IMR-90 (cell line): ENCODE results near the gene CLEC4A. TPM values are rescaled to one million over a fixed set of nuclear protein-coding genes. Genes with fewer than 3 reads are reported as not detected.

ENCODE experiments used
- ATAC-seq: fragments of 200-7000 bp; cut with Tn5 transposase; 2 replicates; pipeline ENCODE4 v1.9.1; 2020; ENCODE audit warnings: low read depth, mild to moderate bottlenecking, moderate library complexity
- BruUV-seq: library from RNA; stranded (reverse); fragments of 400-500 nt; replicated peaks from 2 replicates; lab custom pipeline; 2021; lab: Mats Ljungman, UMichigan
- CTCF ChIA-PET: fragments of 300-600 bp; formaldehyde crosslinking; extraction: SDS; loops from one replicate; lab custom pipeline; 2021; ENCODE audit warnings: antibody characterized with exemption; lab: Yijun Ruan, JAX
- POLR2A ChIA-PET: fragments of 300-600 bp; sonication (Branson Sonifier 250); formaldehyde crosslinking; loops from one replicate; lab custom pipeline; 2022; ENCODE audit warnings: antibody characterized with exemption; ENCODE audit not compliant: unreplicated experiment; lab: Charles Lee
- DNase-seq: peaks from one replicate; pipeline ENCODE4 v3.0.0; 2013
- H2AFZ ChIP-seq: replicated peaks from 2 replicates; pipeline ENCODE3; 2013; ENCODE audit warnings: low read length, mild to moderate bottlenecking; ENCODE audit not compliant: poor library complexity
- H2AK5ac ChIP-seq: 2 replicates; pipeline ENCODE4 v1.6.1; 2013; ENCODE audit warnings: low read depth, low read length, inconsistent platforms
- H2AK9ac ChIP-seq: replicated peaks from 2 replicates; pipeline ENCODE3; 2013; ENCODE audit warnings: mild to moderate bottlenecking, low read depth, low read length, moderate library complexity; ENCODE audit not compliant: poor library complexity
- H2BK120ac ChIP-seq: 2 replicates; pipeline ENCODE4 v1.6.1; 2013; ENCODE audit warnings: low read depth, low read length, inconsistent platforms
- H2BK15ac ChIP-seq: 3 replicates; pipeline ENCODE4 v1.6.1; 2013; ENCODE audit warnings: low read depth, low read length, inconsistent platforms
- H2BK20ac ChIP-seq: 2 replicates; pipeline ENCODE4 v1.6.1; 2013; ENCODE audit warnings: low read depth, mild to moderate bottlenecking, inconsistent platforms, low read length, moderate library complexity
- H2BK5ac ChIP-seq: 2 replicates; pipeline ENCODE4 v1.6.1; 2013; ENCODE audit warnings: mild to moderate bottlenecking, low read depth, low read length, inconsistent platforms; ENCODE audit not compliant: poor library complexity, severe bottlenecking
- H3K14ac ChIP-seq: replicated peaks from 2 replicates; pipeline ENCODE4 v1.6.1; 2013; ENCODE audit warnings: low read depth, low read length, inconsistent platforms
- H3K18ac ChIP-seq: 2 replicates; pipeline ENCODE4 v1.6.1; 2013; ENCODE audit warnings: low read depth, low read length, control low read depth
- H3K23ac ChIP-seq: 2 replicates; pipeline ENCODE4 v1.6.1; 2013; ENCODE audit warnings: low read depth, low read length, inconsistent platforms
- H3K27ac ChIP-seq: 2 replicates; pipeline ENCODE4 v1.5.1; 2013; ENCODE audit warnings: mild to moderate bottlenecking, control low read depth, low read length; ENCODE audit not compliant: insufficient read depth
- H3K27me3 ChIP-seq: 2 replicates; pipeline ENCODE4 v1.6.1; 2013; ENCODE audit warnings: low read length; ENCODE audit not compliant: control insufficient read depth, insufficient read depth
- H3K36me3 ChIP-seq: 2 replicates; pipeline ENCODE4 v1.6.1; 2013; ENCODE audit warnings: low read length, mixed read lengths; ENCODE audit not compliant: control insufficient read depth, insufficient read depth
- H3K4ac ChIP-seq: 2 replicates; pipeline ENCODE4 v1.6.1; 2013; ENCODE audit warnings: low read depth, low read length, inconsistent platforms
- H3K4me1 ChIP-seq: 2 replicates; pipeline ENCODE4 v1.6.1; 2013; ENCODE audit warnings: low read length, mixed read lengths; ENCODE audit not compliant: control insufficient read depth, insufficient read depth
- H3K4me2 ChIP-seq: 2 replicates; pipeline ENCODE4 v1.6.1; 2013; ENCODE audit warnings: low read depth, mild to moderate bottlenecking, control low read depth, low read length, moderate library complexity
- H3K4me3 ChIP-seq: 2 replicates; pipeline ENCODE4 v1.5.1; 2013; ENCODE audit warnings: low read depth, mild to moderate bottlenecking, control low read depth, low read length, moderate library complexity; ENCODE audit not compliant: insufficient read depth
- H3K56ac ChIP-seq: 2 replicates; pipeline ENCODE4 v1.6.1; 2013; ENCODE audit warnings: low read length, inconsistent platforms; ENCODE audit not compliant: insufficient read depth; ENCODE audit errors: extremely low read depth
- H3K79me1 ChIP-seq, 2 experiments: 2 replicates each; pipeline ENCODE4 v1.6.1; 2013; ENCODE audit warnings: low read length in 2 of 2, inconsistent platforms in 1 of 2, low read depth in 1 of 2
- H3K9ac ChIP-seq: 2 replicates; pipeline ENCODE4 v1.6.1; 2013; ENCODE audit warnings: low read depth, low read length, control low read depth
- H3K9me1 ChIP-seq: 2 replicates; pipeline ENCODE4 v1.6.1; 2013; ENCODE audit warnings: low read length, inconsistent platforms; ENCODE audit not compliant: insufficient read depth
- H3K9me3 ChIP-seq: 2 replicates; pipeline ENCODE4 v1.6.1; 2013; ENCODE audit warnings: low read length; ENCODE audit not compliant: control insufficient read depth, insufficient read depth
- H4K20me1 ChIP-seq: 2 replicates; pipeline ENCODE4 v1.6.1; 2013; ENCODE audit warnings: low read length, inconsistent platforms; ENCODE audit not compliant: insufficient read depth
- H4K5ac ChIP-seq: 2 replicates; pipeline ENCODE4 v1.6.1; 2013; ENCODE audit warnings: mild to moderate bottlenecking, low read depth, low read length, control low read depth
- H4K8ac ChIP-seq, 2 experiments: 2 replicates each; pipeline ENCODE4 v1.6.1; 2013; ENCODE audit warnings: low read depth in 2 of 2, low read length in 2 of 2, control low read depth in 1 of 2, inconsistent platforms in 1 of 2
- H4K91ac ChIP-seq: 2 replicates; pipeline ENCODE4 v1.6.1; 2013; ENCODE audit warnings: low read depth, low read length, inconsistent platforms; ENCODE audit not compliant: insufficient read depth
- BHLHE40 ChIP-seq: fragments of 150-350 bp; IDR thresholded peaks from 2 replicates; pipeline ENCODE4 v1.6.1; 2016; ENCODE audit warnings: mild to moderate bottlenecking, low read depth, low read length
- CEBPB ChIP-seq: IDR thresholded peaks from 2 replicates; pipeline ENCODE4 v1.6.1; 2012; ENCODE audit warnings: low read depth, low read length, improper control_type of control experiment
- CHD1 ChIP-seq: IDR thresholded peaks from 2 replicates; pipeline ENCODE4 v1.6.1; 2012; ENCODE audit warnings: low read depth, low read length, improper control_type of control experiment
- FOS ChIP-seq: fragments of 150-350 bp; IDR thresholded peaks from 2 replicates; pipeline ENCODE4 v1.6.1; 2016; ENCODE audit warnings: low read depth, low read length
- MAFK ChIP-seq: IDR thresholded peaks from 2 replicates; pipeline ENCODE4 v1.6.1; 2012; ENCODE audit warnings: low read depth, low read length, improper control_type of control experiment
- MAZ ChIP-seq: IDR thresholded peaks from 2 replicates; pipeline ENCODE4 v1.6.1; 2012; ENCODE audit warnings: low read depth, mild to moderate bottlenecking, low read length, improper control_type of control experiment, moderate library complexity, borderline replicate concordance
- MXI1 ChIP-seq: IDR thresholded peaks from 2 replicates; pipeline ENCODE4 v1.6.1; 2012; ENCODE audit warnings: low read depth, mild to moderate bottlenecking, low read length, moderate library complexity, borderline replicate concordance
- NFE2L2 ChIP-seq: fragments of 150-350 bp; IDR thresholded peaks from 2 replicates; pipeline ENCODE4 v1.6.1; 2016; ENCODE audit warnings: low read depth, mild to moderate bottlenecking, low read length
- POLR2A ChIP-seq: IDR thresholded peaks from 2 replicates; pipeline ENCODE4 v1.6.1; 2012; ENCODE audit warnings: mild to moderate bottlenecking, low read depth, low read length
- RAD21 ChIP-seq: IDR thresholded peaks from 2 replicates; pipeline ENCODE4 v1.6.1; 2012; ENCODE audit warnings: low read length, improper control_type of control experiment
- RCOR1 ChIP-seq: IDR thresholded peaks from 2 replicates; pipeline ENCODE4 v1.6.1; 2012; ENCODE audit warnings: mild to moderate bottlenecking, low read length, improper control_type of control experiment; ENCODE audit not compliant: insufficient replicate concordance
- RFX5 ChIP-seq: IDR thresholded peaks from 2 replicates; pipeline ENCODE4 v1.8.0; 2012; ENCODE audit warnings: low read depth, mild to moderate bottlenecking, low read length, moderate library complexity
- SMC3 ChIP-seq: fragments of 150-350 bp; IDR thresholded peaks from 2 replicates; pipeline ENCODE4 v1.6.1; 2016; ENCODE audit warnings: low read depth, mild to moderate bottlenecking, antibody characterized with exemption, low read length, moderate library complexity
- dilution Hi-C: fragments of 300-500 bp; cut with HindIII; formaldehyde crosslinking; loops from one replicate; pipeline ENCODE4 v1.14.3; 2018; ENCODE audit warnings: low sequenced_read_pairs; ENCODE audit not compliant: unreplicated experiment
- in situ Hi-C: fragments of 300-500 bp; cut with MboI; formaldehyde crosslinking; loops from 3 replicates; pipeline ENCODE4 v1.14.3; 2019; ENCODE audit warnings: low sequenced_read_pairs, inconsistent platforms, mixed read lengths
- intact Hi-C: fragments of 100-400 bp; cut with micrococcal nuclease; formaldehyde crosslinking; loops from 2 replicates; pipeline ENCODE4 v1.10.0; 2022
- polyA plus RNA-seq, 3 experiments: library from polyadenylated mRNA; depleted of rRNA; stranded (reverse); fragments of >200 nt; gene quantifications; 2 replicates each; pipeline ENCODE4 v1.2.3, GENCODE V29; 2012; ENCODE audit warnings: low replicate concordance in 1 of 3
- total RNA-seq: library from RNA; depleted of rRNA; stranded (reverse); fragments of >200 nt; gene quantifications from 2 replicates; pipeline ENCODE4 v1.2.3, GENCODE V29; 2012
- TF ChIP-seq, protein P1 (sequence below): fragments of 150-350 bp; IDR thresholded peaks from 2 replicates; pipeline ENCODE4 v1.6.1; 2017; ENCODE audit warnings: mild to moderate bottlenecking, antibody characterized with exemption, low read length, low read depth
- TF ChIP-seq, protein P2 (sequence below): fragments of 150-350 bp; IDR thresholded peaks from 2 replicates; pipeline ENCODE4 v1.6.1; 2016; ENCODE audit warnings: low read depth, mild to moderate bottlenecking, low read length, moderate library complexity, borderline replicate concordance
- TF ChIP-seq, protein P3 (sequence below): conservative IDR thresholded peaks from 2 replicates; pipeline ENCODE4 v1.5.1; 2012; ENCODE audit warnings: mild to moderate bottlenecking, low read depth, low read length, improper control_type of control experiment

Gene CLEC4A
- total and polyA plus RNA-seq, 2 of the 4 experiments (the other 2 are of a cell fraction), result 0.29 TPM; not detected in 1

DNA sequence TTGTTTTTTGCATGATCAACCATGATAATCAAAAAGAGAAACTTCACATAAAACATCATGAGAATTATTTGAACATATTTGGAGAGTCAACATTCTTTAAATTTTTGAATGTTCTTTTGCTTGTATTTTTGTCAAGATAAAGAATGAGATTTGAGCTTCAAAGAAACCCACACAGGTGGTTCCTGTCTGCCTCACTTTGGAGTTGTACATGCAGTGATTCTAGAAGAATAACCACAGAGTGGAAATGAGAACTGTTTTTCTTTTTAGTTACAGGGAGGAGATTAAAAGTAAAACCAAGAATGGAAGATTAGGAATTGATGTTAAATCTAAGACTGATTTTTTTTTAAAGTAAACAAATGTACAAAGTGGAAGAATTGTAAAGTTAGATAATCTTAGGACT lies 31.1 kb downstream of the CLEC4A start:
- H2BK120ac ChIP-seq, result no peak overlapping the region
- H2BK5ac ChIP-seq, result no peak overlapping the region
- no peak for TF ChIP-seq RAD21
- TF ChIP-seq BHLHE40, result no peak
- no peak for TF ChIP-seq NFE2L2
- TF ChIP-seq, protein P1, sequence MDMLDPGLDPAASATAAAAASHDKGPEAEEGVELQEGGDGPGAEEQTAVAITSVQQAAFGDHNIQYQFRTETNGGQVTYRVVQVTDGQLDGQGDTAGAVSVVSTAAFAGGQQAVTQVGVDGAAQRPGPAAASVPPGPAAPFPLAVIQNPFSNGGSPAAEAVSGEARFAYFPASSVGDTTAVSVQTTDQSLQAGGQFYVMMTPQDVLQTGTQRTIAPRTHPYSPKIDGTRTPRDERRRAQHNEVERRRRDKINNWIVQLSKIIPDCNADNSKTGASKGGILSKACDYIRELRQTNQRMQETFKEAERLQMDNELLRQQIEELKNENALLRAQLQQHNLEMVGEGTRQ, result no peak
- no peak for TF ChIP-seq MXI1
- no peak for TF ChIP-seq MAZ
- TF ChIP-seq, protein P2, sequence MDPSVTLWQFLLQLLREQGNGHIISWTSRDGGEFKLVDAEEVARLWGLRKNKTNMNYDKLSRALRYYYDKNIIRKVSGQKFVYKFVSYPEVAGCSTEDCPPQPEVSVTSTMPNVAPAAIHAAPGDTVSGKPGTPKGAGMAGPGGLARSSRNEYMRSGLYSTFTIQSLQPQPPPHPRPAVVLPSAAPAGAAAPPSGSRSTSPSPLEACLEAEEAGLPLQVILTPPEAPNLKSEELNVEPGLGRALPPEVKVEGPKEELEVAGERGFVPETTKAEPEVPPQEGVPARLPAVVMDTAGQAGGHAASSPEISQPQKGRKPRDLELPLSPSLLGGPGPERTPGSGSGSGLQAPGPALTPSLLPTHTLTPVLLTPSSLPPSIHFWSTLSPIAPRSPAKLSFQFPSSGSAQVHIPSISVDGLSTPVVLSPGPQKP, result no peak
- TF ChIP-seq CEBPB, result no peak
- no peak for TF ChIP-seq RCOR1
- TF ChIP-seq MAFK, result no peak
- no peak for TF ChIP-seq RFX5
- no peak for TF ChIP-seq POLR2A
- no peak for TF ChIP-seq CHD1
- TF ChIP-seq SMC3, result no peak
- no peak for TF ChIP-seq FOS
- TF ChIP-seq, protein P3, sequence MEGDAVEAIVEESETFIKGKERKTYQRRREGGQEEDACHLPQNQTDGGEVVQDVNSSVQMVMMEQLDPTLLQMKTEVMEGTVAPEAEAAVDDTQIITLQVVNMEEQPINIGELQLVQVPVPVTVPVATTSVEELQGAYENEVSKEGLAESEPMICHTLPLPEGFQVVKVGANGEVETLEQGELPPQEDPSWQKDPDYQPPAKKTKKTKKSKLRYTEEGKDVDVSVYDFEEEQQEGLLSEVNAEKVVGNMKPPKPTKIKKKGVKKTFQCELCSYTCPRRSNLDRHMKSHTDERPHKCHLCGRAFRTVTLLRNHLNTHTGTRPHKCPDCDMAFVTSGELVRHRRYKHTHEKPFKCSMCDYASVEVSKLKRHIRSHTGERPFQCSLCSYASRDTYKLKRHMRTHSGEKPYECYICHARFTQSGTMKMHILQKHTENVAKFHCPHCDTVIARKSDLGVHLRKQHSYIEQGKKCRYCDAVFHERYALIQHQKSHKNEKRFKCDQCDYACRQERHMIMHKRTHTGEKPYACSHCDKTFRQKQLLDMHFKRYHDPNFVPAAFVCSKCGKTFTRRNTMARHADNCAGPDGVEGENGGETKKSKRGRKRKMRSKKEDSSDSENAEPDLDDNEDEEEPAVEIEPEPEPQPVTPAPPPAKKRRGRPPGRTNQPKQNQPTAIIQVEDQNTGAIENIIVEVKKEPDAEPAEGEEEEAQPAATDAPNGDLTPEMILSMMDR, result no peak
- peaks cover 4% of the 10 kb centered on the region for H3K4me1 ChIP-seq
- H2AFZ ChIP-seq, result no peak overlapping the region
- H4K20me1 ChIP-seq, result no peaks in the 10 kb centered on the region
- no peak overlapping the region for H3K4me2 ChIP-seq
- no peak overlapping the region for H4K8ac ChIP-seq
- no peaks in the 10 kb centered on the region for H3K36me3 ChIP-seq
- ChIA-PET CTCF (interaction anchor here (1.1 kb wide), 1 partner anchor 26 kb away, joined by 3 read pairs; no protein-coding TSS in a partner anchor), POLR2A (no interaction called here)
- H3K23ac ChIP-seq, result no peak overlapping the region
- H3K79me1 ChIP-seq, result no peaks in the 10 kb centered on the region
- no peaks in the 10 kb centered on the region for H3K27me3 ChIP-seq
- in situ Hi-C loops, result no loop called here
- BruUV-seq, result no TSS peak
- H4K91ac ChIP-seq, result no peak overlapping the region
- H3K56ac ChIP-seq, result no peak overlapping the region
- H2AK5ac ChIP-seq, result no peak overlapping the region
- H4K5ac ChIP-seq, result no peak overlapping the region
- no peak overlapping the region for H3K14ac ChIP-seq
- no peak overlapping the region for H3K27ac ChIP-seq
- no peak overlapping the region for H3K18ac ChIP-seq
- no peak overlapping the region for H3K4ac ChIP-seq
- ATAC-seq, result no peak; the same call in 1 of the 2 replicates
- H2BK20ac ChIP-seq, result no peak overlapping the region
- no peaks in the 10 kb centered on the region for H3K9me3 ChIP-seq
- no peak overlapping the region for H2AK9ac ChIP-seq
- H3K4me3 ChIP-seq, result no peak overlapping the region
- intact Hi-C loops, result no loop called here
- no peaks in the 10 kb centered on the region for H3K9me1 ChIP-seq
- dilution Hi-C loops, result no loop called here
- H3K9ac ChIP-seq, result no peak overlapping the region
- peak; percentile 50 for DNase-seq
- no peak overlapping the region; the same call in 2 of the 3 replicates for H2BK15ac ChIP-seq
